Effector memory CD8-positive, alpha-beta T cell (primary cell): ENCODE data around the gene CMSS1.

Experiments used
- ATAC-seq: fragments of 150-1000 bp; cut with Tn5 transposase; replicated peaks from 2 replicates; pipeline ENCODE4 v1.10.0; 2021; ENCODE audit warnings: mild to moderate bottlenecking, moderate library complexity
- DNase-seq, 3 experiments: peaks; one replicate each; pipeline ENCODE4 v3.0.0; 2021
- H3K27ac Mint-ChIP-seq, 2 donors: one replicate each; pipeline ENCODE4 v1.8.0; 2022; ENCODE audit warnings: mild to moderate bottlenecking in 2 of 2, mixed read lengths in 2 of 2, moderate library complexity in 2 of 2
- H3K27me3 Mint-ChIP-seq, 2 donors: one replicate each; pipeline ENCODE4 v1.8.0; 2022; ENCODE audit warnings: mixed read lengths in 2 of 2
- H3K36me3 Mint-ChIP-seq: one replicate; pipeline ENCODE4 v1.8.0; 2022; ENCODE audit warnings: mild to moderate bottlenecking, moderate library complexity, mixed read lengths; ENCODE audit not compliant: insufficient read depth
- H3K4me1 Mint-ChIP-seq, 2 donors: one replicate each; pipeline ENCODE4 v1.8.0; 2022; ENCODE audit warnings: low read depth in 2 of 2, mixed read lengths in 2 of 2
- H3K4me3 Mint-ChIP-seq, 2 donors: one replicate each; pipeline ENCODE4 v1.8.0; 2022; ENCODE audit warnings: mild to moderate bottlenecking in 2 of 2, mixed read lengths in 2 of 2, moderate library complexity in 2 of 2
- H3K9me3 Mint-ChIP-seq, 2 donors: one replicate each; pipeline ENCODE4 v1.8.0; 2022; ENCODE audit warnings: mixed read lengths in 2 of 2

Gene CMSS1

DNA sequence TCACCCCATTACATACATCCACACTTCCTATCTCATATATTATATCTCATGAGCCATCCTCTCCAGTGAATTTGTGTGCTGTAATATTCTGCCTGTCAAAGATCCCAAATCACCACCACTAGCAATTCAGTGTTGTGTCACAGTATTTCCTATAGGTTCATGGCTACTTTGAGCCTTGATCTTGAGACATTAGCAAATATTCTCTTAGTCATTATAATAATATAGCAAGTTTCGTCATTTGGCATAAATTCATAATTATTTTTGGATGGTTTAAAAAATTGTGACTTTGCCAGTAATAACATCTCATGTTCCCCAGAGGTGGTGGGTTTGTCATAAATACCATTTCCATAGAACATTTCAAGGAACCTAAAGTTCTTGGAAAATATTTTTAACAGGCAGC lies 47.7 kb downstream of the CMSS1 start:
- H3K27ac Mint-ChIP-seq = no peak overlapping the region
- H3K4me1 Mint-ChIP-seq = peaks cover 11 to 14% of the 10 kb centered on the region in 2 donors
- no peak overlapping the region for H3K4me3 Mint-ChIP-seq
- no peaks in the 10 kb centered on the region for H3K9me3 Mint-ChIP-seq
- ATAC-seq (no peak), DNase-seq (no peak)
- no peaks in the 10 kb centered on the region for H3K27me3 Mint-ChIP-seq
- H3K36me3 Mint-ChIP-seq = no peaks in the 10 kb centered on the region

DNA sequence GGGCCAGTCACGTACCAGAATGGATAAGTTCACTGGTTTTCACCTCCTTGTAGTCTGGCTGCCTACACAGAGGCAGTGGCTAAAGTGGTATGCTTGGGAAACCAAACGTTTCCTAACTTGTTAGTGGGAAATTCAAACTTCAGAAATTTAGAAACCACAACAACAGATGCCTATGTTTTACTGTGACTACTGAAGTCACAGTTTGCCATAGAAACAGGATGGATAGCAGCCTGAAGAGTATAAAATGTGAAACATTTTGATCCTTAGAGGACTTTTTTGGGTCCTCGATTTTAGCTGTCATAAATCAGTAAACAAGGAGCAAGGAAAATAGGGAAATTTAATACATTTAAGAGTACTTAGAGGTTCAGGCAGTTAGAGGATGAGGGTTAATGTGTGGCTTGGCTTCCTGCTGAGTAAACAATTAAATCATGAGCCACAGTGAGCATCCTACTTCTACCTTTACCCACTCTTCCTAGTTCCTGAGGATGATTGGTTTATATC lies 48.6 kb downstream of the CMSS1 start:
- peak overlapping the region; percentile 4 to 26 for H3K27ac Mint-ChIP-seq
- DNase-seq (no peak), ATAC-seq (peak; percentile 50)
- no peaks in the 10 kb centered on the region for H3K27me3 Mint-ChIP-seq
- H3K36me3 Mint-ChIP-seq = peaks cover 3% of the 10 kb centered on the region
- H3K9me3 Mint-ChIP-seq = no peaks in the 10 kb centered on the region
- H3K4me1 Mint-ChIP-seq = peaks cover 11 to 14% of the 10 kb centered on the region in 2 donors
- peak overlapping the region in 1 of 2 donors; percentile 39 for H3K4me3 Mint-ChIP-seq

DNA sequence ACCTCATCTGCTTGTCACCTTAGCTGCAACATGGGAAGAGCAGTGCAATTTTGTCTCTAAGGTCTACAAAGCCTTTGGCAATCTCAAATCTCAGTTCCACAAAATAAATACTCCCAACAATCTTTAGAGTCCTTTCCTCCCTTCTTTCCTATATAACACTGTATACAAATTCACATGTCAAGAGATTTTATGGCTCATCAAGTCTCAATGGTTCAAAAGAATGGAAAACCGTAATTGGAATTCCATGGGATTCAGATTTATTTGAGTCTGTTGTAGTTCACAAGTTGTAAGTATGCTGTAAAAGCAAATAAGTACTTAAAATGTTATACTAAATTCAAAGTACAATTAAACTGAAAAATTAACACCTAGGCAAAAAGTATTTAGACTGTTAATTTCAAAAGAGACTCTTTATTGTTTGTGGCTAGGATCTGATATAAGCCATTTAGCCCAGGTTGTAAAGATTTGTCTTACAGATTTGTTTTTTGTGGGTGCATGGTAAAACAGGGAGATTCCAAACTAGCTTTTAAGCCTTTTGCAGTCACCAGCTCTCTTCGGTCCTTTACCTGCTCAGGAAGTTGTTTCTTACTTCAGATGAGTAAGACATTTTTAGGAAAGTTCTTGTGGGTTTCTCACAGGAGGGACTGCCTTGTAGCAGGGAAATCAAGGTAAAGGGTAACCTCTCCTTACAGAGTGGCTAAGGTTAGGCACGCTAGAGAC lies 50.1 kb downstream of the CMSS1 start:
- ATAC-seq (peak; percentile 33), DNase-seq (no peak)
- Mint-ChIP-seq H3K27ac (no peak overlapping the region), H3K4me3 (no peak overlapping the region), H3K9me3 (no peaks in the 10 kb centered on the region), H3K36me3 (peaks cover 3% of the 10 kb centered on the region), H3K4me1 (peaks cover 14% of the 10 kb centered on the region in 2 donors), H3K27me3 (no peaks in the 10 kb centered on the region)

DNA sequence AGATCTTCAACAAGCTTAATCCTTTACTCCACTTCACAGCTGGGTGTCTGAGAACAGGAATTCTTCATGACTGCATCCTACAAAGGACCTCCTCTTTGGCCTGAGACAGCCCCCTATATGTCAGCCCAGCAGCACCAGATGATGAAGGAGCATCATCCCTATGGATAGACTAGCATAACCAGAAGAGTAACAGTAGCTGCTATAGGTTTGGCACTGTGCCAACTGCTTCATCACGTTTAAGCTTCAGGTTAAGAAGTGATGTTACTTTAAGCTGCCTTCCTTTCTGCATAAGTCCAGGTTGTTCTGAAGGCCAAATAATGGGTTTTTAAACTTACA lies 50.6 kb downstream of the CMSS1 start:
- ATAC-seq = no peak
- H3K27me3 Mint-ChIP-seq = no peaks in the 10 kb centered on the region
- no peaks in the 10 kb centered on the region for H3K9me3 Mint-ChIP-seq
- H3K27ac Mint-ChIP-seq = no peak overlapping the region
- H3K36me3 Mint-ChIP-seq = peaks cover 3% of the 10 kb centered on the region
- no peak for DNase-seq
- peaks cover 14% of the 10 kb centered on the region in 2 donors for H3K4me1 Mint-ChIP-seq
- no peak overlapping the region for H3K4me3 Mint-ChIP-seq

DNA sequence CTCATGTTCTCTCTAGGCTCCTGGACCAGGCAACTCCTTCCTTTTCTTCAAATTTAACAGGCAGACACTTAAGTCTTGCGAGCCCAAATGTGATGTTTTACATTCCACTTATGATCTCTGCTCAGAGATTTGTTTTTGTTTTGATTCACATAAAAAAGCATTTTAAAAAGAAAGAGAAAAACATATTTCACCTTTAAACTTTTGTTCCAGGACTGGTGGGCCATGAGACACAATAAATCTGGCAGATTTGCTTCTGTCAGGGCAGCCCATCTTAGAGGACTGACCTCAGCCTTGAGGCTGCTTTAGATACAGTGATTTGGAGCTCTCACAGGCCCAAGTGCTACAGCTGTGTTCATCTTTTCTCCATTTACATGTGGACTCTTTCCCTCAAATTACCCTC lies 52.0 kb downstream of the CMSS1 start:
- no peaks in the 10 kb centered on the region for H3K9me3 Mint-ChIP-seq
- peaks cover 3% of the 10 kb centered on the region for H3K36me3 Mint-ChIP-seq
- no peak for ATAC-seq
- no peak overlapping the region for H3K4me3 Mint-ChIP-seq
- H3K4me1 Mint-ChIP-seq = peaks cover 14% of the 10 kb centered on the region in 2 donors
- DNase-seq = no peak
- no peaks in the 10 kb centered on the region for H3K27me3 Mint-ChIP-seq
- H3K27ac Mint-ChIP-seq = no peak overlapping the region

DNA sequence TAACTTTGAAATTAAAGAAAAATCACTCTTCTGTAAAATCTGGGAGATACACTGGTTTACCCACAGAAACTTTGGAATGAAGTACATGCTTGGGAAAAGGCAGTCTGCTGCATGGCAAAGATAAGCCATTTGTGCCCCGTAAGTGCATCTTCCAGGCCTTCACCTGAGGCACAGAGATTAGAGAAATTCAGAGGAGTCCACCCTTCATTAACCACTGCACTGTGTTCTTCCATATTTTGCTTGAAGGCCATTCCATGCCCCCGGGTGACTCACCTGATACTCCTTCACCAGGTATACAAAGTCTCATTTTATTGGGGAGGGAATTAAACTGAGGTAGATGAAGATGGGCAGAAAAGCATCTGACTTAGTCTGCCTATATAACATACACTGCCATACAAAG lies 53.0 kb downstream of the CMSS1 start:
- Mint-ChIP-seq H3K27me3 (no peaks in the 10 kb centered on the region), H3K9me3 (no peaks in the 10 kb centered on the region), H3K4me3 (no peak overlapping the region), H3K4me1 (peaks cover 12 to 19% of the 10 kb centered on the region in 2 donors), H3K27ac (no peak overlapping the region), H3K36me3 (peaks cover 3% of the 10 kb centered on the region)
- ATAC-seq (no peak), DNase-seq (no peak)

- Mint-ChIP-seq H3K36me3 (peaks cover 3% of the 10 kb centered on the region), H3K4me1 (peaks cover 7 to 14% of the 10 kb centered on the region in 2 donors), H3K4me3 (no peak overlapping the region), H3K27me3 (no peaks in the 10 kb centered on the region), H3K9me3 (no peaks in the 10 kb centered on the region), H3K27ac (no peak overlapping the region)
- ATAC-seq (no peak), DNase-seq (no peak)
Observed at GRCh38 chr3:99871231-99872045, 53.8 kb downstream of the CMSS1 start.

DNA sequence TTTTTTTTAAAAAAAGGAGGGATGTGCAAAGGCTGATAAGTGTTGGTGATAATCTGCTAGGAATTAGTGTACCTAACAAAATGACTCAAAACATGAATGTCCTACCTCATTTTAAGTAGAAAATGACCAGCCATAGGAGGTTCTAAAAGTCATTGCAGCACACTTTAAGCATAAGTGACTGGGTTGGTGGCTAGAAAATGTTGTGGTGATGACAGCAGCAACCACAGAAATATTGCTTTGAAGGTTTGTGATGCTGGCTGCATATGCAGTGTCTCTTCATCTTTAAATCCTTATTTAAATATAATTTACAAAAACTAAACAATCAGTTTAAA lies 55.2 kb downstream of the CMSS1 start:
- H3K4me1 Mint-ChIP-seq = peaks cover 7 to 10% of the 10 kb centered on the region in 2 donors
- no peaks in the 10 kb centered on the region for H3K9me3 Mint-ChIP-seq
- H3K27ac Mint-ChIP-seq = no peak overlapping the region
- H3K36me3 Mint-ChIP-seq = peaks cover 3% of the 10 kb centered on the region
- H3K4me3 Mint-ChIP-seq = no peak overlapping the region
- no peak for ATAC-seq
- H3K27me3 Mint-ChIP-seq = no peaks in the 10 kb centered on the region
- DNase-seq = no peak

- no peaks in the 10 kb centered on the region for H3K27me3 Mint-ChIP-seq
- peaks cover 10% of the 10 kb centered on the region in 2 donors for H3K4me1 Mint-ChIP-seq
- H3K27ac Mint-ChIP-seq = no peak overlapping the region
- DNase-seq (no peak), ATAC-seq (no peak)
- H3K9me3 Mint-ChIP-seq = no peaks in the 10 kb centered on the region
- peaks cover 3% of the 10 kb centered on the region for H3K36me3 Mint-ChIP-seq
- no peak overlapping the region for H3K4me3 Mint-ChIP-seq
Observed at GRCh38 chr3:99873269-99874102, 55.8 kb downstream of the CMSS1 start.

DNA sequence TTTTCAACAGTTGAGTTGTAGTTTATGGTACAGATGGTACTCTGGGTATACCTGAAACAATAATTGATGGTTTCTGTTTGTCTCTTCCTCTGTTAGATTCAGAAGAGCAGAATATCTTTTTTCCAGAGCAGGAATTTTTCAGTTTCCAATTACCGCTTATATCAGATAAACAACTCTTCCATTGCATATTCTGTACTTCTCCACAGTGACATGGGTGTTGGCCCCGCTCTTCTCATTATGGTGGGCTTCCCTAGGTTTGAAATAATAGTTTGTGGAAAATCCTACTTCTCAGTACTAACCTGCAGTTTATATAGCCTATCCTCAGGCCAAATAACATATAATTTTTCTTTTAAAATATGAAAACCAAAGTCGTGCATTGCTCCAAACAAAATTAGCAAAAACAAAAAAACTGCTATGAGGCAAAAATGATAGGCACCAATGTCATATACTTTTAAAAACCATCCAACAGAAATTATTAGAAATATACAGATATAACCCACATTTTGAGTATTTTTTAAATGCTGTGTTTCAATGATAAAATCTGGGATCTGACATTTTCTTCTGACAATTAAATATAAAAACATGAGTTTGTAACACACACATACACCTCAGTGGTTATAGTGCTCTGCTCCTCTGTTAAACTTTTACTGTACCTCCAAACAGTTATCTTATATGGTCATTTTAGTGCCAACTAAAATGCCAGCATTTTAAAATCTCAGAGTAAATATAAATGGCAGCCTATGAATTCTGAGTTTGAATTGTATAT lies 56.8 kb downstream of the CMSS1 start:
- H3K4me1 Mint-ChIP-seq = peaks cover 10 to 11% of the 10 kb centered on the region in 2 donors
- ATAC-seq (no peak), DNase-seq (no peak)
- no peak overlapping the region for H3K27ac Mint-ChIP-seq
- no peak overlapping the region for H3K4me3 Mint-ChIP-seq
- H3K36me3 Mint-ChIP-seq = peaks cover 3% of the 10 kb centered on the region
- H3K9me3 Mint-ChIP-seq = no peaks in the 10 kb centered on the region
- no peaks in the 10 kb centered on the region for H3K27me3 Mint-ChIP-seq

- H3K4me1 Mint-ChIP-seq = peaks cover 10 to 11% of the 10 kb centered on the region in 2 donors
- H3K4me3 Mint-ChIP-seq = peak overlapping the region; percentile 70 to 76
- peaks cover 2% of the 10 kb centered on the region for H3K36me3 Mint-ChIP-seq
- H3K27ac Mint-ChIP-seq = peak overlapping the region; percentile 41 to 44
- DNase-seq (no peak), ATAC-seq (no peak)
- H3K9me3 Mint-ChIP-seq = no peaks in the 10 kb centered on the region
- H3K27me3 Mint-ChIP-seq = no peaks in the 10 kb centered on the region
Observed at GRCh38 chr3:99875581-99875928, 57.9 kb downstream of the CMSS1 start.

DNA sequence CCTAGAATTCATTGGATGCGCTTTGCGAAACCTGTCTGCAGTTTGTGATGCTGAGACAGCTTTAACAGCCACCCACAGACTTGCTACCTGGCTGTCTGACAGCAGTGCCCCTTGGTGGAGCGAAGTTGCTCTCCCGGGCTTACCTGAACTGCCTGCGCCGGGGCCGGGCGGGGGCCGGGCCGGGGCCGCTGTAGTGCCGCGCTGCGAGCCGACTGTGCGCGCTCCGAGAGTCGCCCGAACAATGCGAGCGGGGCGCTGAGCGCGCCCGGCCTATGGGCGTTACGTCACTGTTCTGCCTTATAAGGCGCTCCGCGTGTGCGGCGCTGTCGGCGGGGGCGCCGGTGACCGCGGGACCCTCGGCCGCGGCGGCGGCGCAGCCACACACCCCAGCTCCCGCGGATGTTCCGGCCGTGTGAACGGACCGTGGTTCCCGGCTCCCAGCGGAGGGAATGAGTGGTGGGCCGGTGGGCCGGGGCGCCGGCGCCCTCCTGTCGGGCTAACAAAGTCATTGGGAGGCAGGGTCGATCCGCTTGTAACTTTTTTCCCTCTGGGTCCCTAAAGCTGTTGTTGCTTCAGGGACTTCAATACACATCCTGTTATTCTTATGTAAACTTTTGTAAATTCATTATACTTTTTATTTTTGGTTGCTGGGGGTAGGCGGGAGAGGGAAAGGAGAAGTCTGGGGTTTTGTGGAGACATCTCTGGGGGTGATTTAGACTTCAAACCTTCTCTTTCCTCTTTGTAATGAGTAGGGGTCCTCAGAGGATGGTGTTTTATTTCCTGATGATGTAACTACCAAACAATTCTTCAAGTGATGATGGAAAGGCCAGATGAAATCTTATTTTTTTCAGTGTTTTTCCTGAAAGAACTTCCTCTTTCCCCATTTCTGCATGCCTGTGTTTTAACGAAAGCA lies 58.5 kb downstream of the CMSS1 start:
- H3K36me3 Mint-ChIP-seq = no peaks in the 10 kb centered on the region
- no peaks in the 10 kb centered on the region for H3K9me3 Mint-ChIP-seq
- H3K27ac Mint-ChIP-seq = peak overlapping the region; percentile 41 to 44
- DNase-seq (peak; percentile 46 to 55 (median 53)), ATAC-seq (peak; percentile 96)
- H3K4me3 Mint-ChIP-seq = peak overlapping the region; percentile 70 to 76
- no peaks in the 10 kb centered on the region for H3K27me3 Mint-ChIP-seq
- H3K4me1 Mint-ChIP-seq = peaks cover 10 to 11% of the 10 kb centered on the region in 2 donors
